Body of pancreas (tissue), 4 donors: ENCODE results near the gene RABGGTA.

Experiments
- CTCF ChIP-seq, 7 experiments: fragments of 450-650 bp in 4 of 7; fragments of 200-600 bp in 3 of 7; sonication (generic) in 3 of 7; IDR thresholded peaks; one replicate each; pipeline ENCODE4 v1.5.1; 2016 to 2019; ENCODE audit warnings: antibody characterized with exemption in 7 of 7
- POLR2A ChIP-seq, 3 donors: fragments of 450-650 bp; IDR thresholded peaks; one replicate each; pipeline ENCODE4 v1.6.1; 2016; ENCODE audit warnings: antibody characterized with exemption in 3 of 3, mild to moderate bottlenecking in 2 of 3

GRCh38 chr14:24281636-24282035 lies 10.2 kb upstream of the RABGGTA start:
- TF ChIP-seq CTCF (IDR thresholded peaks at IDR 0.05): no peak
- no peak for TF ChIP-seq POLR2A (IDR thresholded peaks at IDR 0.05)
